ENCODE measurements around the gene NOX3.

Gene NOX3

DNA sequence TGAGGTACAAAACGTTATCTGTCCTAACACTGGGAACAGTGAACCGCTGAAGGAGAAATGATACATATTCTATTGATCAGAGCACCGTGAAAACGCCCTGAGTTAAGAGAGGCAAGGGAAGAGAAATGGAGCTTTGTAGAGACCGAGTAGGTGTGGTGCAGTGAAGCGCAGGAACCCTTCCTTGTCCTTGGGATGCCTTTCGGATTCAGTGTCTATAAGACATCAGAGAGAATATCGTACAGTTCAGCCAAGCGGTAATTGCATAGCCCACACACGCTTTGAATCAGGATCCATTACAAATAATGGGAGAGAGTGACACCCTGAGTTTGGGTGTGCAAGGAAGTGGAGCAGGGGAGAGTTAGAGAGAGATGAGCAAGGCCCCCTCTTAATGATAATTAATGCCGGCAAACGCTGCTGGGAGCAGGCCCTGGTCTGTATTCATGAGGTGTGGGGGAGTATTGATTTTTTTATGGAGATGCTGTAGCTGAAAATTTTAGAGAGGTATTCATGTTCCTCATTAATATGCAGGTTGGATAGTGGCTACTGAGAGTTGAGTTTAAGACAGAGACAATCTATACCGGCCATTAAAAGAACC lies 20.7 kb downstream of the NOX3 start:
- FAIRE-seq (no peak), DNase-seq (ENCODE audit: insufficient read length, low spot score) (no peak)
- TF ChIP-seq POLR2A (IDR thresholded peaks at IDR 0.05; ENCODE audit: low read depth, low read length): no peak

DNA sequence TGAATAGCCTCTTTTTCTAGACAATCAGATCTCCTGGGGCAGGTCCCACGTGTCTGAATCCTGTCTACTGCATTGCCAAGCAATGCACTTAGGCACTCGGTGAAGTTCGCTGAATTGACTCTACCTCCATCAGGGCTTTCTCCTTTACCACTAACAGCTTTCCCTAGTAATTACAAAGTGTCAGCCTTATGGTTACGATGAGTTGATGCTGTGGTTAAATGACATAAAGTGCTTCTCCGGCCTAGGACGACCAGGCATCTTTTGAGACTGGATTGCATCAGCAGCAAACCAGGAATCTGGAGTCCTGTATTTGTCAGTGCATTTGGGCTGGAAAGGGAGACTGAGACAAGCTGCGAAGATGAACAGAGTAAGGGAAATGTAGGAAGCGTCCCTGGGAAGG lies 21.5 kb downstream of the NOX3 start:
- no peak for FAIRE-seq
- DNase-seq (ENCODE audit: insufficient read length, low spot score): no peak
- TF ChIP-seq POLR2A (IDR thresholded peaks at IDR 0.05; ENCODE audit: low read depth, low read length): no peak

DNA sequence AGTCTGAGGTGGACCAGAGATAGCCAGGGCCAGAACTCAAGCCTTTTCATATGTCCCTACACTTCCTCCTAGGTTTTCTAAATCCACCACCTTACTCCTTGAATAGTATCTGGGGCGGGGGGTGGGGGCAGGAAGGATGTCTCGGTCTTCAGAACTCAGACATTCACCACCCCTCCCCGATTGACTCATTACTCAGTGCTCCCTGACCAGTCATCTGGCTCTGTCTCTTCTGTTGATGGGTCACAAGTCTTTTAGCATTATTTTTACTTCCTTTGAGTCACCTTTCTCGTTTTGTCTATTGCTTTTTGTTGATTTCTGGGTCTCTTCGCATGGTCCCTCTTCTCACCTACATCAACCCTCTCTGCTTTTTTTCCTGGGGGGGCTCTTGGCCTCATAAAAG lies 23.3 kb downstream of the NOX3 start:
- no peak for TF ChIP-seq POLR2A (IDR thresholded peaks at IDR 0.05; ENCODE audit: low read depth, low read length)
- FAIRE-seq: no peak
- no peak for DNase-seq (ENCODE audit: insufficient read length, low spot score)

DNA sequence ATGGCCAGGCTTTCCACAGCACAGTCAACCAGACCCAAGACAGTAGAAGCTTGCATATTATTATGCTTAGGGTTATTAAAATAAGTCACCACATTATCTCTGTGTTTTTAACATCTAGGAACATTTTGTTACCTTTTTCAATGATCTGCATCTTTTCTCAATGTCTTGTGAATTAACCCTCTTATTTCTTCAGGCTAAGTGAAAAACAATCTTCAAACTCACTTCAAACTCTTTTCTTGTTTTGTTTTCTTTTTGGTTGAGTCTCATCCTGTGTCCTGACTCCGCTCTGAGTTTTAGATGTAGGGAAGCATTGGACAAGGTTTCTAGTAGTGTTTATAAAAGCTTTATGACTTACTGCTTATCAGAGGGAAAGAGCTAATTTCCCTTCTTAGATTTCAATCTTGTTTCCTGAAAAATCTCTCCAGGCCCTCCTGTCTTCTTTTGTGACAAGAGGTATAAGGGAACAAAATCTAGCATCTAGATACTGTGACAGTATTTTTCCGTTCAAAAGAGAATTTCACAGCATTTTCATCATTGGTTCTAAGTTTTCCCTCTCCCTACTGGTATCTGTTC lies 26.2 kb downstream of the NOX3 start:
- no peak for TF ChIP-seq POLR2A (IDR thresholded peaks at IDR 0.05; ENCODE audit: low read depth, low read length)
- no peak for FAIRE-seq
- no peak for DNase-seq (ENCODE audit: insufficient read length, low spot score)

DNA sequence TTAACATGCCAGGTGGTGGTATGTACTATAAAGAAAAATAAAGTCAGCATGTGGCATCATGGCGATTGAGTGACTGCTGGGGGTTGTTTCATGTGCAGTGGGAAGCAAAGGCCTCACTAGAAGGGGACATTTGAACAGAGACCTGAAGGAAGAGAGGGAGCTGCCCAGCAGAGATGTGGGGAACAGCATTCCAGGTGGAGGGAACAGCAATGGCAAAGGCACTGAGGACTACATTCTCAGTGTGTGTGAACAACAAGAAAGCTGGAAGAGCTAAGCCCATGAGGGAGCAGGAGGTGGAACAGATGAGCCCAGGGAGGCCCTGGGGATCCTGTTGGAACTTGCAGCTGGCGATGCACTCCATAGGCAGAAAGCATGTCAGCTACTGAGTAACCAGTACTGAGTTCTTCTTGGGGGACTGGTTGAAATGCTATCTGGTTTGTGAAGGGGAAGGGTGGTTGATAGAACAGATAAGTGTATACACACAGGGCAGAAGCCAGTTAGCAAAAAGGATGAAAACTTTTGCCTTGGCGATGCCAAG lies 29.2 kb downstream of the NOX3 start:
- TF ChIP-seq POLR2A (IDR thresholded peaks at IDR 0.05; ENCODE audit: low read depth, low read length): no peak
- DNase-seq (ENCODE audit: insufficient read length, low spot score) (no peak), FAIRE-seq (no peak)

DNA sequence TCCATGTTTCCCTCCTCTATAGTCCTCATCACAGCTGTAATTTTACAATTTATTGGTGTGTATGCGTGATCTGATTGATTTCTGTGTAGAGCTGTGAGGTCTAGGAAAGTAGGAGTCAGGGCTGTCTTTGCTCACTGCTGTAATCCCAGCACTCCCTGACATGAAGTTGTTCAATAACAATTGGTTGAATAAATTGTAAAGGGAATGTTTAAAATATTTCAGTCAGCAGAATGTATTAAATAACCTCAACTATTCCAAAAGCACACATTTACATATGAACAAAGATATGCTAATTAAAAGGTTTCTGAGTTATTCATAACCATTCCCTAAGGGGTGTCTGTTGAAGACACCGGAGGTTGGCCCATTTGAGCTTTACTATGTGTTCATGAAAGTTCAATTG lies 31.5 kb downstream of the NOX3 start:
- no peak for TF ChIP-seq POLR2A (IDR thresholded peaks at IDR 0.05; ENCODE audit: low read depth, low read length)
- no peak for FAIRE-seq
- no peak for DNase-seq (ENCODE audit: insufficient read length, low spot score)

DNA sequence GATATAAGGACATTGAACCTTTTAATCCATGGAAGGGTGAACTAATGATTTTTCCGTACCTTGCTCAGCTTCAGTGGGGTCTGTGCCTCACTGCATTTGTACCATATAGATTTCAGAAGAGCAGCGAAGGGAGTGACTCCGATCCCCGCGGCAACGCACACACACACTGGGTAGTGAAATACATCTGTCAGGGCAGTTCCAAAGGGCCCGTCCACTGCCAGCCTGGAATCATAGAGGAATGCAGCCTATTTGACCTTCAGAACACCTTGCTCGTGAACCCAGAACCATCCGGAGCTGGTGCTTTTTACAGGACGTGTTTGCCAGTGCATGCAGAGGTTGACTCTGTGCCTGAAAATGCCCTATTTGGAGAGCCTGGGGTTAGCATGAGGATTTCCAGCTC lies 33.0 kb downstream of the NOX3 start:
- DNase-seq (ENCODE audit: insufficient read length, low spot score) (no peak), FAIRE-seq (no peak)
- TF ChIP-seq POLR2A (IDR thresholded peaks at IDR 0.05; ENCODE audit: low read depth, low read length): no peak

DNA sequence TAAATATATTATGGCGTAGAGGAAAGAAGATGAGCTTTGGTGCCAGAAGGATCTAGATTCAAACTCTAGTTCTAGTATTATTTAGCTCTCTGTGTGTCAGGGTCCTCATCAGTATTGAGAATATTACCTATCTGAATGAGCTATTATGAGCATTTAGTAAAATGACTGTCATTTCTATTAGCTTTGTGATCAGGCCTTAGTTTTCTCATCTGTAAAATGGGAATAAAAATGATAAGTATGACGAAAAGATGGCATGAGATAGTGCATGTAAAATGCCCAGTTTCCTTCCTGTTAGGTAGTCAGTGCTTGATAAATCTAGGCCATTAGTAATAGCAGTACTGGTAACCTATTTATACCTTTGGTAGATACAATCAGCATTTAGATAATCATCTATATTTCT lies 35.1 kb downstream of the NOX3 start:
- no peak for TF ChIP-seq POLR2A (IDR thresholded peaks at IDR 0.05; ENCODE audit: low read depth, low read length)
- FAIRE-seq (no peak), DNase-seq (ENCODE audit: insufficient read length, low spot score) (no peak)

DNA sequence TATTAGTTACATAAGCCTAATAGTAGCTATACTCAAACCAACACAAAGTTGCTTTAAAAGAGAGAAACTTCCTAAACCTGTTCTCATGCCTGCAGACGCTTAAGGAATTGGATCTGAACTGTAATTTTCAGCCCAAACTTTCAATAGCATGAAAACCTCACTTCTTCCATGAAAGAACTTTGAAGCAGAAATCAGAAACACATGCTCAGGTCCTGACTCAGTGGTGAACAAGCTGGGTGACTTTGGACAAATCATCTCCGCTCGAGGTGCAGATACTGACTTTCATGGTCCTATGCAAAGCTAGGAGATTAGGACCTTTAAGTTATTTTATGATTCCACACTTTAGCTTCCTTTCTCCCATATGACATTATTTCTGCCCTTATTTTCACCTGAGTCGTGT lies 36.5 kb downstream of the NOX3 start:
- FAIRE-seq (no peak), DNase-seq (ENCODE audit: insufficient read length, low spot score) (no peak)
- TF ChIP-seq POLR2A (IDR thresholded peaks at IDR 0.05; ENCODE audit: low read depth, low read length): no peak

DNA sequence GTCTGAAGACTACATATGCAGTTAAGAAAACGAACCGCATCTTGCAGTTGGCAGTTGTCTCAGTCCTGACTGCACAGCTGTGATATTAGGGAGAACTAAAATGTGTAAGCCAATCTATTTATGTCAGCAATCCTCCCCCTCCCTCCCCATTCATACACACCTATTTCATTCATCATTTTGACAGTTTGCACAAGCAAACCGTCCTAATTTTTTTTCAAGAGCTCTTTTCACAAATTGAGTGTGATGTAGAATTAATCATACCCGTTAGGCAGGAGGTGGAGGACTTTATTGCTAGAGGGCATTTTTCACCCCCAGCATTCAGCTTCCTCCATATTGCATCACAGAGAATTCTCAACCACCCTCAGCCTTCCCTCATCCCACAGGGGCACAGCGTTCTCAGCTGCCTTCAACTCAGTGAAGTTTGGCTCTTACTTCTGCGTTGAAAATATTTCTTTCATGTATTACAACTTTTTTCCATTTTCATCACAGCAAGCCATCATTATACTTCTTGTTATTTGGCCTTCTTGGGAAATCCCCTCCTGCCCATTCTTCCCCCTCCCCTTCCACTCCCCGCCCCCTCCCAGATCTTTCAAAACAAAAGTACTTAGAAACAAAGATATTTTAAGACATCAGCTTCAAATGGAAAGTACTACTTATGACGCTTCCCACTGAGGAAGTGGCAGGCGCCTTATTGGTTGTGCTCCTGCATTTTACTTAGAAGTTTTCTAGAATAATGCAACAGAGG lies 37.5 kb downstream of the NOX3 start:
- no peak for TF ChIP-seq POLR2A (IDR thresholded peaks at IDR 0.05; ENCODE audit: low read depth, low read length)
- FAIRE-seq (no peak), DNase-seq (ENCODE audit: insufficient read length, low spot score) (peak; percentile 8)

DNA sequence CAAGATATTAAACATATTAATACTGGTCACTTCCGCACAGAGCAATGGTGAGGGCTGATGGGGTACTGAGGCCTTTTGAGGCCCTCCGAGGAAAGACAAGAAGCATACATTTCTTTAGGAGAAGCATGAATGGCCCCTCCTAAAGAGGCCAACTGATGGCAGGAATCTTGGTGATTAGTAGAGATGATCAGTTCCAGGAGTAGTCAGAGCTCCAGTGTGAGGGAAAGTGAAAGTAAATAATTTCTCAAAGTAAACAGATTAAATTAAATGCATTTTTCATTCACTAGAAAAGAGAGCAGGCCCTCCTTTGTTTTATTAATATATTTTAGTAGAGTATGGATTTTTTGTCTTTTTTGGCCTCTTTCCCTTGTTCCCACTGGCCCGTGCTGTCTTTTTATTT lies 38.2 kb downstream of the NOX3 start:
- TF ChIP-seq POLR2A (IDR thresholded peaks at IDR 0.05; ENCODE audit: low read depth, low read length): no peak
- no peak for DNase-seq (ENCODE audit: insufficient read length, low spot score)
- no peak for FAIRE-seq

DNA sequence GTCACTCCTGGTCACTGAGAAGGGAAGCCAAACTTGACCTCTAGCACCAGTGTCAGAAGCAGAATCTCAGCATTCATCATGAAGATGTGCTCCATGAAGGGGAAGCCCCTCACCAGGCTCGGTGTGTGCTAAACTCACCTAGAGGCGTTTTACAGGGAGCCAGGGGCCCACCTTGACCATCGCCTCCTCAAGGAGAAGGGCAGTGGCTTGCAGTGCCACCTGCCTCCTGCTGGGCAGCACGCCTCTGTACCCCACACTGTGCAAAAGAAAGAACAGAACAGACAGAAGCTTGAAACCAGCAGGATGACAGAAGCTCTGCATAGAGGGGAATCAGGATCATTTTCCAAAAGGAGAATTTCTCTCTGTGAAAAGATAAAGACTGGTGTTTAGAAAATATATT lies 39.7 kb downstream of the NOX3 start:
- FAIRE-seq: no peak
- no peak for TF ChIP-seq POLR2A (IDR thresholded peaks at IDR 0.05; ENCODE audit: low read depth, low read length)
- no peak for DNase-seq (ENCODE audit: insufficient read length, low spot score)

DNA sequence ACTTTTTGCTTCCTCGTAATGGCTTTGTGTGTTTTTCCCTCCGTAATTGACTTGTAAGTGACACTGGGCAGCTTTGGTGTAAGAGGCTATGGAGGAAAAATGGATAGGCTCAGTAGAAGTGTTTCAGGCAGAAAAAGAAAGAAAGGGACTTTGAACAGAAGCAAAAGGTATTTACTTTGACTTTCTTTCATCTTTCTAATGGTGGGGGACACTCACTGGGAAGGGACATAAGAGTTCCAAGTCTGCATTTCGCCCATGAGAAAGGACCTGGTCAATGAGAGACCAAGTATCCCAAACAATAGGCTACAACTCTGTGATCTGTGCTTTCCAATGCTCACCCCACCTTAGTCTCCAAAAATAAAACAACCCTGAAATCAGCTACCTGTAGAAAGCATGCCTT lies 41.6 kb downstream of the NOX3 start:
- TF ChIP-seq POLR2A (IDR thresholded peaks at IDR 0.05; ENCODE audit: low read depth, low read length): no peak
- FAIRE-seq (no peak), DNase-seq (ENCODE audit: insufficient read length, low spot score) (no peak)

DNA sequence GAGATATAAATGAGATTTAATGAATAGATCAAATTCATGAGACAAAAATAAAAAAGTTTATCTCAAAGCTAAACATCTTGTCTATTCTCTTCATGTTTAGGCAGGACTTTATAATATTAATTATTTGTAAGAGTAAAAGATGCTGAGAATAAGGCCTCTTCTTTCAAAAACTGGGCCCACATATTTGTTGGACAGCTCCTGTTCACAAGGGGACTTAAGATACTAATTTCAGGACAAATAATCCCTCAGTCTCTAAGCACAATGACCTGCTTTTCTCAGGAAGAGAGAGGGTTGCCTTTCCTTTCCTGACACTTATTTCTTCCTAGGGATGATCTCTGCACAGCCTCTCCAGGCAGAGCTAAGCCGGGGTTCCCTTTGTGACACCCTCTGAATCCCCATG lies 43.3 kb downstream of the NOX3 start:
- TF ChIP-seq POLR2A (IDR thresholded peaks at IDR 0.05; ENCODE audit: low read depth, low read length): no peak
- no peak for DNase-seq (ENCODE audit: insufficient read length, low spot score)
- no peak for FAIRE-seq
